Measurements from ENCODE around the gene MFSD6L.

DNA sequence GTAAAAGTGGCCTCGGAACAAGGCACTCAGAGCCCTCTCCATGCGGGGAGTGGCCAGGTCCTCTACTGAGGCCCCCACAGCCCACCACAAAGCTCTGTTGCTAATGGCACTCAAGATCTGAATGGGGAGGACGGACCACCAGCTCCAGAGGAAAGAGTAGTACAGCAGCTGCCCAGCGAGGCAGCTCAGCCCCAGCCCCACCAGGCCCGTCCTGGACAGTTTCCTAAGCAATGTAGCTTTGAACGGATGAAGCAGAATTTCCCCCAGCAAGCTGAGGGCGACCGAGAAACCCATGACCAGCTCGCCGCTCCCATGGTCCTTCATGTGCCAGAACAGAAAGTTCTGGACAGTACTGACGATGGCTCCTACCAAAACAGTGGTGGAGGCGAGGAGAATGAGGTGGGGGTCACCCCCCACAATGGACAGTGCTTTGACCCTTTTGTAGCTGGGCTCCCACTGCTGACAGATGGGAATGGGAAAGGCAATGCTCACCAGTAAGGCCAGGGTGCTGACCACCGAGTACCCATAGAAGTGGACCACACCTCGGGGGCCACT is 1.5 kb downstream of the MFSD6L start:
- TF ChIP-seq CTCF (IDR thresholded peaks at IDR 0.05; ENCODE audit: low read depth, low read length, poor library complexity, severe bottlenecking) (no peak), EZH2phosphoT487 (IDR thresholded peaks at IDR 0.05; ENCODE audit: borderline replicate concordance, low read length) (no peak)
